NCI-H1694 (cell line): ENCODE measurements around the gene SOX1.

Source experiments
- DNase-seq: peaks from one replicate; lab custom pipeline; 2025; lab: John Stamatoyannopoulos, UW

The SOX1 gene

DNA sequence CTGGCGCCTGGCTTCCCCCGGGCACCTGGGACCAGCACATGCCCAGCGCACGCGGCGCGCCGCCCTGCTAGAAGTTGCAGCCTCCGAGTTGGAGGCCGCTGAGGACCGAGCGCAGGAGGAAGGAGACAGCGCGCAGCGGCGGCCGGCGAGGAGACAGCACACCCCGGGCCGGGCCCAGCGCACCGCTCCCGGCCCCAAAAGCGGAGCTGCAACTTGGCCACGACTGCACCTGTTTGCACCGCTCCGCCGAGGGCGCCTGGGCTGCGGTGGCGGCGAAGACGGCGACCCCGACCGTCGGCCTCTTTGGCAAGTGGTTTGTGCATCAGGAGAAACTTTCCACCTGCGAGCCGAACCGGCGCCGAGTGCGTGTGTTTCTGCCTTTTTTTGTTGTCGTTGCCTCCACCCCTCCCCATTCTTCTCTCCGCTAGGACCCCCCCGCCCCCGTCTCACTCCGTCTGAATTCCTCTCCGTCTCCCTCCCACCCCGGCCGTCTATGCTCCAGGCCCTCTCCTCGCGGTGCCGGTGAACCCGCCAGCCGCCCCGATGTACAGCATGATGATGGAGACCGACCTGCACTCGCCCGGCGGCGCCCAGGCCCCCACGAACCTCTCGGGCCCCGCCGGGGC lies at the start of gene SOX1:
TSS of gene SOX1 (plus strand) at position 34 of the 626 bp plus-strand sequence. CDS start at position 544, 510 bp downstream.
- no peak for DNase-seq

DNA sequence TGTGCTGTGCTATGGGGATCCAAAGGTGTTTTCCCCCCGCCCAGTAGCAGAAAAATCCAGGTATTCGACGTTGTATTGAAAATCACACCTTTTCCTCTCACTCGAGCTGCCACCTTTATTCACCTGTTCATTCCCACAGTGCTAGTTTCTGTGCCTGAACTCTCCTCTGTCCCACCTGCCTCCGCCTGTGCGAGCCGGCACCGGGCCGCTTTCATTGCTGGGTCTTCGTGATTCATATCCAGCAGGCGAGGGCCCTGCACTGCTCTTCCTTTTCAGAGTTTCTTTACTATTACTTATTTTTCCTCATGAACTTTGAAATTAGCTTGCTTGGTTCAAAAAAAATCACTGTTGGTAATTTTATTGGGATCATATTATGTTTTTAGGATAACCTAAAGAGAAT lies 42.4 kb upstream of the SOX1 start:
- DNase-seq = no peak

DNA sequence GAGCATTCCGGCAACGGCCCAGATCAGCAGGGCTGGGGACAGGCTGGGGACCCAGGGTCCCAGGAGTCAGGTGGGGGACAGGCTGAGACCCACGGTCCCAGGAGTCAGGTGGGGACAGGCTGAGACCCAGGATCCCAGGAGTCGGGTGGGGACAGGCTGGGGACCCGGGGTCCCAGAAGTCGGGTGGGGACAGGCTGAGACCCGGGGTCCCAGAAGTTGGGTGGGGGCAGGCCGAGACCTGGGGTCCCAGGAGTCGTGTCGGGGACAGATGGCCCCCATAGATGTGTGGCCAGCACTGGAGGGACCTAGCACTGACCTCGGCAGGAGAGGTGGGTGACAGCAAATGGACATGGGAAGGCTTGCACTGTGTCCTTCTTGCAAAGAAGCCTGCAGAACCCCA lies 39.7 kb upstream of the SOX1 start:
- no peak for DNase-seq

DNA sequence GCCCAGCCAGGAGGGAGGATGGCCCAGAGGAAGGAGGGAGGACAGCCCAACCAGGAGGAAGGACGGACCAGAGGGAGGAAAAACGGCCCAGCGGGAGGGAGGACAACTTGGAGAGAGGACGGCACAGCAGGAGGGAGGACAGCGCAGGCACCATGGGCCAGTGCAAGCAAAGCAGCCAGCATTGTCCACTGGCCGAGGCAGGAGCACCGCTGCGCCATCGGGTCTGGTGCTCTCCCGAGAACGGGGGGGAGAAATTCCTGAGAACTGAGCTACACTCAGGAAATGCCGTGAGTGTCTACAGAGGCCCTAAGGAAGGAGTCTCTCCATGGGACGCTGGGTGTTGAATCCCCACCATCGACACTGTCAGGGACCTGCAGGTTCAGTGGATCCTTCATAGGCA lies 38.5 kb upstream of the SOX1 start:
- no peak for DNase-seq

DNA sequence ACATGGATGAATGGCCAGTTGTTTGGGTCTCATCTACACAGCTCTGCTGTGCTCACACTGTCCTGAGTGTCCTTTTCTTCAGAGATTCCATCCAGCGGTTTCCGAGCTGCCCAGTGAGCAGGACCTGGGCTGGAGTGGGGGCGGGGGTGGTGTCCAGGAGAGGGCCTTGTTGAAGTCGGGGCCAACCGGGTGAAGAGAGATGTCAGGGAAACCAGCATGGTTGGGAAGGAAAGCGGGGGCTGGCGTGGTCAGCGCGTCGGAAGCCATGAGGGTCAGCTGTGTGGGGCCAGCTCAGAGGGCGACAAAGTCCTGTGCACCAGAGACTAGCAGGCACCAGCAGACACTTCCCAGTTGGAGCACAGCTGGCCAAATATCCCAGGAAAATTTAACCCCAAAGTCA lies 37.8 kb upstream of the SOX1 start:
- no peak for DNase-seq

DNA sequence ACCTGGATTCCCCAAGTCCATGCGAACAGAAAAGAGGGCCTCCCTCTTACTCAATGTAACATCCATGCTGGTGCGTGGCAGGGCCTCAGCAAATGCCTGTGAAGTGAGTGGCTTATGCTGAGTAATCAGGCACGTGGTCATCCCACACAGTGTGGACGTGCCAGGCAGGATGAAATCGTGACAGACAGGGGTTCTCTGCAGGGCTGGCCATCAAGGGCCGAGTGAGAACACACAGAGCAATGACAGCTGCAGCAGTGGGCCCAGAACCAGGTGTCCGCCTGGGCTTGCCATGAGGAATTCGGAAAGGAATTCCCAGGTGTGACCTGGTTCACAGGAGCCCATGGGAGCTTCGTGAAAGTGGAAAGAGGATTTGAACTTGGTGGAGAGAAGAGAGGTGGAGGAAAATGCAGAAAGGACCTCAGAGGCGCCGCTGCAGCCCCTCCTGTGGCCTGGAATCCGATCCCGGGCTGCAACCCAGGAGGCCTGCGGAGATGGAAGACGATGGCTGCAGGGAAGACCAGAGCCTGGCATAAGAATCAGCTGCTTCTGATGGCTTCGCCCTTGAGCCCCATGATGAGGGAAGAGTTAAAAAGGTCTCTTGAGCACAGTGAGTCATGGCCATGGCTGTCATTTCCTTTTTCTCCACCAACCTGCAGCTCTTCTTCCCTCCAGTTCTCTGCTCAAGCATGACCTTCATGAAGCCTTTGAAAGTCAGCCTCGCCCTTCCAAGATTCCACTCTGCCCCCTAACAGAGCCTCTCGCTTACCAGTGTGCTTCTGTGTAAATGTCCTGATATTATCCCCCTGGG lies 34.6 kb upstream of the SOX1 start:
- DNase-seq = no peak

DNA sequence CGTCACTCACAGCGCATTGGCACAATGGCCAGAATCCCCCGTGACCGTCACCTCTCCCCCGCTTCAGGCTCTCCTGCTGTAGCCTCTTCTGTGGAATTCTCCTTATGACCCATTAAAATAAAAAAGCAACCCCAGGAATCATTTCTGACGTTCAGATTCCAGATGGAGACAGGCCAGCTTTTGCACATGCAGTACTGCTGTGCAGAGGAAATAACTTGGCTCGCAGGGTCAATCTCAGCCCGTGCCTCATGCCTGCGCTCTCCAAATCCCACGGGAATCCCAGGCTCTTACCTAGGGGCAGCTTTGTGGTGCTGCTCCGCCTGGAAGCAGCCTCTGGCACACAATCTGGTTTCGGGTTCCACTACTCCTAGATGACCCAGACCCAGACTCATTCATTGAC lies 32.7 kb upstream of the SOX1 start:
- no peak for DNase-seq

DNA sequence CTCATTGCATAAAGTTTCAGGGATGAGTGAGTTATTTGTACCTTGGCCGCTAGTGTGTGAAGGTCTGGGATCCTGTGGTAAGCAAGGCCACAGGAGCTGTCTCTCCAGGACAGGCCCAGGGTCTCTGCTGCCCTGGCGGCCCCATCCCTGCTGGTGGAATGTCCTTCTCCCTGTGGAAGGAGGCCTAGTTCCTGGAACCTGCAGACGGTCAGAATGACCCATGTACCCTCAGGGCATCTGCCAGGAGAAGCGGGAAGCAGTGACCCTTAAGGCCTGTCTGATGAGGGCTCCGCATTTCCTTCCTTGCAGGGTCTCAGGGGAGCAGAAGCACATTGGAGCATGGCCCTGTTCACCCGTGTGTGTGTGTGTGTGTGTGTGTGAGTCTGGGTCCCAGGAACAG lies 32.1 kb upstream of the SOX1 start:
- DNase-seq = no peak

DNA sequence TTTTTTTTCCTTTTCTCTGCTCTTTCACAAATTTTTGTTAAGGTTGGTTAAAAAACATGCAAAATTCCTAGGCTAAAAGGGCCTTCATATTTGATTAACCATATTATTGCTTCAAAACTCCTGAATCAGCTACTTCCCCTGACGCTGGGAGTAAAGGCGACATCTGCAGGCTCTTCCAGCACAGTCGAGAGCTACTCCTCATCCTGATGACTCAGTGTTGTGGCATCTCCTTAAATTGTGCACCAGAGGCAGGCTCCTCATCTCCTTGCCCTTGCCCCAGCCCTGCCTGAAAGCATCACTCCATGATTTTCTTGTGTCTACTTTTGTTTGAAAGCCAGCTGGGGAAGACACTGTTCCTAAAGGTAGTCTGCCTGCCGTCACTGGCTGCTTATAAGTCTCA lies 24.5 kb upstream of the SOX1 start:
- no peak for DNase-seq

DNA sequence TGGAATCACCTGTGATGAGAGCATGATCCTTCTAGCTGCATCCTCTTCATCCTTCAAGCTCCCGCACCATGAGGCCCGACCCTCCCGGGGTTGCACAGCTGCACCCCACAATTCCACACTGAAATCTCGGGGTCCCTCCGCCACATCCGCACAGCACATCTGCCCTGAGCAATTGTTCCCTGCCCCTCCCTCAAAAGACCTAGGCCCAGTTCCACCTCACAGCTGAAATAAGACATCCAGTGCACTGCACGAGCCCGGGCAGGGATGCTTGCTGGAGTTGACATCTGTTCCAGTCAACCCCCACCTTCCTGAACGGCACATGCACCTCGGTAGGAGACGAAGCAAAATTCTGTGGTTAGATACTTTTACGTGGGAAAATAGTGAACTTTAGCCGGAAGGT lies 14.7 kb upstream of the SOX1 start:
- no peak for DNase-seq

DNA sequence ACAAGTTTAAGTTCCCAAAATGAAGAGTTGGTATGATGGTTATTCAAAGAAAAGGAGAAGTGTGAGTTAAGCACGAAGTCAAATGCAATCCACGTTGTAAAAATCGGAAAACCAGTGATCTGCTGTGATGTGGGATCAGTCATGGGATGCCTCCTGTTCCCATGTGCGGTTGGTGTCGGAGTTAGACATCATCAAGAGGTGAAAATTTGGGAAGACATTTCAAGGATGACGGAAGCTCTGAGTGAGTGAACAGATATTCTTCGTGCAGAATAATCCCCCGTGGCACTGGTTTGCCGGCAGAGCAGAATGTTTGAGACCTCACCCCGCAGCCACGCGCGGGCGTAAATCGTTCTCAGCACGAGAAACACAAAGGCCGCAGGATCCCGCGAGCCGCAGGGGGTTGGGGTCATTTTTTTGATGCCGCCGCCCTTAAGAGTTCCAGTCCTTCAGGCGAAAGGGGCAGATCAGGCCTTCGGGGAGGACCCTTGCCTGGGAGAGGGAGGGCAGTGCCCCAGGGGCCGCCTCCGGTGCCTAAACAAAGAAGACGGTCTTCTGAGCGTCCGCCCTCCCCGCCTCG lies 13.7 kb upstream of the SOX1 start:
- DNase-seq = no peak

DNA sequence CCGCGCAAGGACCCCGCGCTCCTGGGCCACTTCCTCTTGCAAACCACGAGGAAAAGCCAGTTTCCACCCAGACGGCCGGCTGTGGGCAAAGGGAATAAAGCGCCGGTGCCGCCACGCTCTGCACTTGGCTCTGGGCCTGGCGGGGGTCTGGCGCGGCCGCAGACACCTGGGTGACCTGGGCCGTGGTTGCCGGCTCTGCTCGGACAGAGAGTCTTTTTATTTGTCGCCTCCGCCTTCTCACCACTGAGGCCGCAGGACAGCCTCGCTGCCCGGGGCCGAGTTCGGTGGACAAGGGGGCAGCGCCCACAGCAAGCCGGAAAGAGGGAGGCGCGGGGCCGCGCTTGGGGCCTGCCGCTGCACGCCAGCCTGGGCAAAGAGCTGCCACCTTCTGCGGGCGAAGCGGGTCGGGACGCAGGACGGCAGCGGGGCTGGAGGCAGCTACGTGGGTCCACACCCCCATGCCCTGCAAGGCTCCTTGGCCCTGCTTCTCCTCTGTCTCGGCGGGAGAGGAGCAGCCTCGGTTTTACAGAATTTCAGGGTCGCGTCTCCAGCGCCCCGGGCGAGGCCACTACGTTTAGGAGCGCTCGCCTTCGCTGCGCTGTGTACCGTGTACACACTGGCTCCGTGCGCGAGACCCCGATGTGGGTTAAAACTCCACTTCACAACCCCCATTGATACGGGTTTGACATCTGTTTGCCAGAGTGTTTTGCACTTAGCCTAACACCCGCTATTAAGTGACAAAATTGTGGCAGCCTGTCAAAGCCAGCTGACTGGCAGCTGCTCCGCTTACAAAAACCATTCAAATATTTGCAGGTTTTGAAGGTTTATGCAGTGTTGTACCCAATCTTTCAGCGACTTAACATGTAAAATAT lies 13.0 kb upstream of the SOX1 start:
- no peak for DNase-seq

DNA sequence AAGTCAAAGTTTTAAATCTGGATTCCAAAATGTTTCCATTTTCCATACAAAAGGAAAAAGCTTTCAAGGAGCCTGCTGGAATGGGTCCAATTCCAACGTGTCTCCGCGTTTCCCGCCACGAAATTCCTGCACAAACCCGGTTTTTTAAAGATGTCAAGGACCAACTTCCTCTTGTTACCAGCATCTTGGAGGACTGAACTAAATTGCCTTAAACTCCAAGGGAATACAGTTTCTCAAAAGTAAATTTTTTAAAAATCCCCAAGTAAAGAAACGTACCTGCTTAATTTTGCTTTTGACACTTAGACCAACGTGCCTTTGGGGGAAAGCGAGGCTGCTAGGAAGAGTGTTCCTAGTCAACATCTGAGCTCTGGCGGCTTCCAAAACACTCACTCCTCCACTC lies 12.3 kb upstream of the SOX1 start:
- no peak for DNase-seq

DNA sequence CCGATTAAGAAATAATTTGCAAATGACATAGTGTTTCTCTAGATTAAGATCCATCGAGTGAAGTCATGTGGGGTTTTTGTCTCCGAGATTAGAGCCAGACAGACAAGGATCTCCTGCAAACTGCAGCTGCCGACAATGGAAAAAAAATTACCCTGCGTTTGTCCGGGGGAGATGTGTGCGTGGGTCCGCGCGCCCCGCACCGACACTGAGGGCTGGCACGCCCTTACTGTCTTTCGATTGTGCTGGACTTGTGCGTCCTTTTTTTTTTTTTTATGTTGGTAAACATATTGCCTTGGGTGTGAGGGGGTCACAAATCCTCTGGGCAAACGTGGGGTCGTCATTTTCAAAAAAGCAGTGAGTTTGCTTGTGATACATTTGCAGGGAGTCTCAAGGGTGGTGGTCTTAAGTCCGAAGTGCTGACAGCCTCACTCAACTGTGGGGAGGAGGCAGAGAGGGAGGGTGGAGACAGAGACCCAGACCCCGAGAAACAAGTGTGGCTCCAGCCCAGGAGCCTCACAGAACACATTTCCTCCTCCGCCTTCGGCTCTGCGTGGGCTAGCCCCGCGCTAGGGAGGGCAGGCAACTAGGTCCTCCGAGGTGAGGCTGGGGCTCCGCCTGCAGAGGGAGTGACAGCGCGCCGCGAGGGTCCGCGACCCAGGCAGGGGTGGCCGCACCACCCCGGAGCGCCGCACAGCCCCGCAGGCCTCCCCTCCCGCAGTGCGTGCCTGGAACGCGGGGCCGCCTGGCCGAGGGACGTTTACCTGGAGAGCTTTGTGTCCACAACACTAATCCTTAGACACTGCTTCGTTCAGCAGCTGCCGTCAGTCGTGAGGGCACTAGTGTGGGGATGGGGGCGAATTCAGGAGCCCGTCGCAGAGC lies 11.7 kb upstream of the SOX1 start:
- no peak for DNase-seq

DNA sequence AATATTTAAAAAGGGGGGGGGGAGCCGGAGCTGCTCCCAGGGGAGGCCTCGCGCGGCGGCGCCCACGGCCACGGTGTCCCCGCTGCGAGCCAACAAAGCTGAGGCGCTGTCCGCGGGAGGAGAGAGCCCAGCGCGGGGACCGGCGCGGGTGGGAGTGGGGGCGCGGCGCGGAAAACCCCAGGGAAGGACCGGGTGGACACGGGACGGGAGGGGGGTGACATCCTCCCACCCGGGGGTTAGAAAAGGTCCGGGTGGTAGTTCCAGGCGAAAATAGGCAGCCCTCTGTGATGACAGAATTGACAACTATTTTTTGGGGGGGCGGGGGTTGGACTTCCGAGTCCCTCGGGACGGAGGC lies 11.1 kb upstream of the SOX1 start:
- no peak for DNase-seq

DNA sequence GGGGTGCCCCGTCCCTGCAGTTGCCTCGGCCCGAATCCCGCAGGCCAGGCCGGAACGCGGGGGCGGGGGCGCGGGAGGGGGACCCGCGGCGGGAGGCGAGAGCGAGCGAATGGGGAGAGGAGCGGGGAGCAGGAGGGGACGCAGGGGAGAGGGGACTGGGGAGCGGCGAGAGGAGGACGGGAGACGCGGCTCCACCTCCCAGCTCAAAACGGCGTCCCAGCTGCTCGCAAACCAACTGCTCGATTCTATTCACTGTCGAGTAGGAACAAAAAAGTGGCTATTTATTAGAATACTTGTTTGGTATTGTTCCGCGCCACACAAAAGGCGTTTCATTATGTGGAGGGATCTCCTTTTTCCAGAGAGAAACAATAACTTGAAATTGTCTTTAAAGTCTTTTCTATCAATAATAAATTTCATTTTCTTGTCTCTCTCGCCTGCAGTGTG lies 10.6 kb upstream of the SOX1 start:
- DNase-seq = no peak

DNA sequence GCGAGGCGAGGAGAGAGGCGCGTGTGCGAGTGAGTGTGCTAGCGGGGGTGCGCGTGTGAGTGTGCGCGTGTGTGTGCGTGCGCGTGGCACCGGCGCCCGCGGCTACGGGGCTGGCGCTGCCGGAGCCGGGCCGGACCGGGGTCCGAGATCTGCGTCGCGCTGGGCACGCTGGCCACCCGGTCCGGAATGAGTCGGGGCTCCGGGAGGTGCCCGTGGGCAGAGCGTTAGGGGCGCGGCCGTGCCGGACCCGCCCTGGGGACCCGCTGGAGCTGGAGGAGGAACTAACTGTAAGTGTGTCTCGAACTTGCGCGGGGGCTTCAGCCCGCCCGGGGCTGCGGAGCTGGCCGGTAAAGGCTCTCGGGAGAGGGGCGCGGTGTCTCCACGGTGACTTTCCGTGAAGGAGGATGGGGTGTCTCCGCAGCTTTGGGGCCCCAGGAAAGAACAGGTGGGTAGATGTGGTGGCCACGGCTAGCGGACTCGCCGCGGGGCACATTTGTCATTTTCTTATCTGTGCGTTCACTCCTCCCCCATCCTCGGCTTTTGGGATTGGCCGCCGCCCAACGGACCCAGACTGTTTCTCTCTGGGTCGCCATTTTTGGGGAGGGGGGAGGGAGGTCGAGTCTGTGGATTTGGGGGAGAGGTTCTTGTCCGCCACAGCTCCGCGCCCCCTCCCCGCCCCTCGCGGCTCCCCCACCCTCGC lies 10.1 kb upstream of the SOX1 start:
- DNase-seq = no peak

DNA sequence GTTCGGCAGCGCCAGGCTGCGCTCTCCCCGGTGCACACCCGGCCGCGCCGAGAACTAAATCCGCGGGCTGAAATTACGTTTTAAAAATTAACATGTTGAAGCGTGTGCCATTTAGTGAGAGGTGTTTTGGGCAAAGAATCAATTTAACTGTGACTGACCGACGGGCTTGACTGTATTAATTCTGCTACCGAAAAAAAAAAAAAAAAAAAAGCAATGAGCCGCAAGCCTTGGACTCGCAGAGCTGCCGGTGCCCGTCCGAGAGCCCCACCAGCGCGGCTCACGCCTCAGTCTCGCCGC lies 9.6 kb upstream of the SOX1 start:
- no peak for DNase-seq

DNA sequence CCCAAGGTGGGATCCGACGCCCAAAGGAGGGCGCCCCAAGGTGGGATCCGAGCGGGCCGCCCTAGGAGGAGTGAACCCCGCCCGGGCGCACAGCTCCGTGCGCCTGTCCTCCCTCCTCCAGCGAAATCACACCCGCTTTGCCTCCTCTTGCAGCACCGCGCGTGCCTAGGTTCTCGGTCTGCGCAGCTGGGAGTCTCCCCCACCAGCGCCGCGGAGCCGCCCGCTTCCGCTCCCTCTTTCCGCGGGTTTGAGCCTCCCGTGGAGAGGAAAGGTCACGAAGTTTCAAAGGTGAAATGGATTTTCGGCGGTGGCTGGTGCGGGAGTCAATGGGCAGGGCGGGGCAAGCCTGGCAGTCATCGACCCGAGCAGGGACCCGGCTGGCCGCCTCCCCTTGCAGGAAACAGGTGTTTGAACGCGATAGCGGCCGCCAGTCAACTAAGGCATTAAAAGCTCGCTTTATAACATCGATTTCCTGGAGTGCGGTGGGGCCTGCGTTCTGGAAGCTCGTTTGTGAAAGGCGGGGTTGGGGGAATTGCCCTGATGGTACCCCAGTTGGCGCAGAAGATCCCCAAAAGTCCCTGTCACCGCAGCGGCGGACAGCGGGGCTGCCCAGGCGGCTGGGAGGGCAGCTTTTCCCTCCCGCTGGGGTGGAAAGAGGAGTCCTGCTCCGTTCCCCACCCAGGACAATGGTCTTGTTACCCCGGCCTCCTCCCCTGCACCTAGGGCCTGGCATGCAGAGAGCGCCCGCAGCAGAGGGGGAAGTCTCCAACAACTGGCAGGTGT lies 9.0 kb upstream of the SOX1 start:
- DNase-seq = no peak

DNA sequence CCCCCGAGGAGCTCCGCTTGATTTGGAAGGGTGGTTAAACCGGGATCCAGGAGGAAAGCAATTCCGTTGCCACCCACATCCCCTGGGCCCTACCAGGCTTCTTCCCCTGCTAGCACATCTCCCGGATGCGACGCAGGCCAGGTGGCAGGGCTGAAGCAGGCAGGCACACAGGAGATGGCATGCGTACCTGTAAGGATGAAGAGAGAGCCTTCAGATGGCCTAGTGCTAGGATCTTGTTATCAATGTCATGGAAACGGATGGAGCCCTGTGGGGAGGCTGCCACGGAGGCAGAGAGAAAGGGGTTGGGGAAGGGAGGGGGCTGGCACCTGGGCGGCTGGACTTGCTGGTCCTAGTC lies 8.5 kb upstream of the SOX1 start:
- no peak for DNase-seq
